ENCODE data around the gene PFDN4.
"Not testable (repeated sequence)": the region's sequence is repeated elsewhere in the genome, so short reads cannot be mapped to it uniquely, and the experiment has no call there.

Gene PFDN4

GRCh38 chr20:54223751-54224150 is 15.9 kb downstream of the PFDN4 start:
- no peak for DNase-seq (ENCODE audit: low spot score)

GRCh38 chr20:54224642-54225041 is 16.8 kb downstream of the PFDN4 start:
- not testable (repeated sequence) for DNase-seq (ENCODE audit: low spot score)

- no peak for DNase-seq (ENCODE audit: low spot score)
These were observed 19.4 kb downstream of the PFDN4 start for GRCh38 chr20:54227241-54227640.

- DNase-seq (ENCODE audit: low spot score): no peak
These were observed 19.9 kb downstream of the PFDN4 start for GRCh38 chr20:54227751-54228150.

GRCh38 chr20:54228841-54229240 is 21.0 kb downstream of the PFDN4 start:
- DNase-seq (ENCODE audit: low spot score): no peak

GRCh38 chr20:54229566-54230160 is 21.8 kb downstream of the PFDN4 start:
- no peak for DNase-seq (ENCODE audit: low spot score)

GRCh38 chr20:54231036-54231435 is 23.1 kb downstream of the PFDN4 start:
- DNase-seq (ENCODE audit: low spot score): no peak

GRCh38 chr20:54234991-54235390 is 27.1 kb downstream of the PFDN4 start:
- DNase-seq (ENCODE audit: low spot score): no peak

GRCh38 chr20:54237116-54237943 is 29.4 kb downstream of the PFDN4 start:
- DNase-seq (ENCODE audit: low spot score): no peak

- no peak for DNase-seq (ENCODE audit: low spot score)
These were observed 36.2 kb downstream of the PFDN4 start for GRCh38 chr20:54244113-54244512.

- DNase-seq (ENCODE audit: low spot score): not testable (repeated sequence)
These were observed 40.8 kb downstream of the PFDN4 start for GRCh38 chr20:54248705-54249104.

- DNase-seq (ENCODE audit: low spot score): no peak
These were observed 42.8 kb downstream of the PFDN4 start for GRCh38 chr20:54250691-54251090.

GRCh38 chr20:54251096-54251495 is 43.2 kb downstream of the PFDN4 start:
- no peak for DNase-seq (ENCODE audit: low spot score)

GRCh38 chr20:54254596-54254995 is 46.7 kb downstream of the PFDN4 start:
- no peak for DNase-seq (ENCODE audit: low spot score)

GRCh38 chr20:54255157-54255556 is 47.3 kb downstream of the PFDN4 start:
- DNase-seq (ENCODE audit: low spot score): no peak

GRCh38 chr20:54256202-54256601 is 48.3 kb downstream of the PFDN4 start:
- no peak for DNase-seq (ENCODE audit: low spot score)

- no peak for DNase-seq (ENCODE audit: low spot score)
These were observed 49.4 kb downstream of the PFDN4 start for GRCh38 chr20:54257071-54257816.

- DNase-seq (ENCODE audit: low spot score): no peak
These were observed 52.2 kb downstream of the PFDN4 start for GRCh38 chr20:54260116-54260515.

- no peak for DNase-seq (ENCODE audit: low spot score)
These were observed 54.8 kb downstream of the PFDN4 start for GRCh38 chr20:54262671-54263070.

GRCh38 chr20:54263116-54263690 is 55.3 kb downstream of the PFDN4 start:
- no peak for DNase-seq (ENCODE audit: low spot score)

- not testable (repeated sequence) for DNase-seq (ENCODE audit: low spot score)
These were observed 57.9 kb downstream of the PFDN4 start for GRCh38 chr20:54265791-54266190.

- no peak for DNase-seq (ENCODE audit: low spot score)
These were observed 59.0 kb downstream of the PFDN4 start for GRCh38 chr20:54266844-54267243.
